GM23248 (cell line): ENCODE measurements around the gene ADGRA3.

Experiments
- EZH2 ChIP-seq: fragments of 200-600 bp; sonication (generic); IDR thresholded peaks from 2 replicates; pipeline ENCODE4 v1.6.1; 2018; ENCODE audit warnings: antibody characterized with exemption, mild to moderate bottlenecking; ENCODE audit not compliant: insufficient read depth, poor library complexity, severe bottlenecking
- EZH2phosphoT487 ChIP-seq: fragments of 200-600 bp; sonication (generic); IDR thresholded peaks from 2 replicates; pipeline ENCODE4 v1.6.1; 2018; ENCODE audit warnings: antibody characterized with exemption, moderate library complexity, mild to moderate bottlenecking, low read depth; ENCODE audit not compliant: insufficient read depth

DNA sequence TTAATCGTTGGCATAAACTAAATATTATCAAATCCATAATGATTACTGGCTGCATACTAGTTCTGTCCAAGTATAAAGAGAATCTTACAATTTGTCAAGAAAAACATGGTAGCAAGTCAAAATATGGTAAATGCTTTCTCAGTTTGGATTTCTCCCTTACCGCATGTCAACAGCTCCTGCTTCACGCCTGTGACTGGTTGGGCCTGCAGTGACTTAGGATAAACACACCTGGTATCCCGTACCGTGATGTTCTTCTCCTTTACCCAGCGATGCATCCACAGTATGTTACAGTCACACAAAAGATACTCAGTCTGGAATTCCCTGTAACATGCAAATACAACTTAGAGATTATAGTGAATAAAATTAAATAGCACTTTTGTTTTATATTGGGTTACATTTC, 71.1 kb downstream of the ADGRA3 start:
- no peak for TF ChIP-seq EZH2
- TF ChIP-seq EZH2phosphoT487, result no peak
